ENCODE results near the gene DNAJB14. TPM values are rescaled to one million over a fixed set of nuclear protein-coding genes. Genes with fewer than 3 reads are reported as not detected.
"Not testable (repeated sequence)": the region's sequence is repeated elsewhere in the genome, so short reads cannot be mapped to it uniquely, and the experiment has no call there.

DNAJB14 gene
- 105 TPM for total RNA-seq

GRCh38 chr4:99946356-99947189 lies at the start of gene DNAJB14:
Gene DNAJB14 (minus strand): TSS chr4:99946618. CDS start chr4:99946571, 47 bp downstream.
- peak; percentile 71 for DNase-seq

GRCh38 chr4:99991741-99992140 lies 45.3 kb upstream of the DNAJB14 start:
- no peak for DNase-seq

- DNase-seq = no peak
These were observed 41.3 kb upstream of the DNAJB14 start for GRCh38 chr4:99987681-99988080.

GRCh38 chr4:99986792-99987191 lies 40.4 kb upstream of the DNAJB14 start:
- DNase-seq = no peak

- no peak for DNase-seq
These were observed 37.0 kb upstream of the DNAJB14 start for GRCh38 chr4:99983289-99983943.

GRCh38 chr4:99979872-99980271 lies 33.5 kb upstream of the DNAJB14 start:
- DNase-seq = no peak

GRCh38 chr4:99971453-99972111 lies 25.2 kb upstream of the DNAJB14 start:
- DNase-seq = no peak

GRCh38 chr4:99968330-99968729 lies 21.9 kb upstream of the DNAJB14 start:
- no peak for DNase-seq

GRCh38 chr4:99966692-99967091 lies 20.3 kb upstream of the DNAJB14 start:
- no peak for DNase-seq

GRCh38 chr4:99965674-99966350 lies 19.4 kb upstream of the DNAJB14 start:
- DNase-seq = no peak

- no peak for DNase-seq
These were observed 18.8 kb upstream of the DNAJB14 start for GRCh38 chr4:99965173-99965572.

GRCh38 chr4:99961711-99962110 lies 15.3 kb upstream of the DNAJB14 start:
- no peak for DNase-seq

- DNase-seq = no peak
These were observed 14.2 kb upstream of the DNAJB14 start for GRCh38 chr4:99960648-99961047.

- not testable (repeated sequence) for DNase-seq
These were observed 11.8 kb upstream of the DNAJB14 start for GRCh38 chr4:99958207-99958606.

GRCh38 chr4:99950913-99951254 lies 4.5 kb upstream of the DNAJB14 start:
- no peak for DNase-seq

GRCh38 chr4:99949999-99950912 lies 3.8 kb upstream of the DNAJB14 start, which contains the start of gene H2AZ1:
Gene H2AZ1 (minus strand): TSS chr4:99950275. CDS start chr4:99950170, 105 bp downstream.
- DNase-seq = peak; percentile 99

GRCh38 chr4:99949034-99949998 lies 2.9 kb upstream of the DNAJB14 start:
- DNase-seq = peak; percentile 83

- DNase-seq = no peak
These were observed 1.2 kb upstream of the DNAJB14 start for GRCh38 chr4:99947608-99948007.

- no peak for DNase-seq
These were observed 766 bp upstream of the DNAJB14 start for GRCh38 chr4:99947190-99947578.

GRCh38 chr4:99945718-99946355 lies 581 bp downstream of the DNAJB14 start:
- peak; percentile 35 for DNase-seq

Data from occipital lobe (tissue), 2 donors.